ENCODE data around the gene DUSP2.

DUSP2 gene

DNA sequence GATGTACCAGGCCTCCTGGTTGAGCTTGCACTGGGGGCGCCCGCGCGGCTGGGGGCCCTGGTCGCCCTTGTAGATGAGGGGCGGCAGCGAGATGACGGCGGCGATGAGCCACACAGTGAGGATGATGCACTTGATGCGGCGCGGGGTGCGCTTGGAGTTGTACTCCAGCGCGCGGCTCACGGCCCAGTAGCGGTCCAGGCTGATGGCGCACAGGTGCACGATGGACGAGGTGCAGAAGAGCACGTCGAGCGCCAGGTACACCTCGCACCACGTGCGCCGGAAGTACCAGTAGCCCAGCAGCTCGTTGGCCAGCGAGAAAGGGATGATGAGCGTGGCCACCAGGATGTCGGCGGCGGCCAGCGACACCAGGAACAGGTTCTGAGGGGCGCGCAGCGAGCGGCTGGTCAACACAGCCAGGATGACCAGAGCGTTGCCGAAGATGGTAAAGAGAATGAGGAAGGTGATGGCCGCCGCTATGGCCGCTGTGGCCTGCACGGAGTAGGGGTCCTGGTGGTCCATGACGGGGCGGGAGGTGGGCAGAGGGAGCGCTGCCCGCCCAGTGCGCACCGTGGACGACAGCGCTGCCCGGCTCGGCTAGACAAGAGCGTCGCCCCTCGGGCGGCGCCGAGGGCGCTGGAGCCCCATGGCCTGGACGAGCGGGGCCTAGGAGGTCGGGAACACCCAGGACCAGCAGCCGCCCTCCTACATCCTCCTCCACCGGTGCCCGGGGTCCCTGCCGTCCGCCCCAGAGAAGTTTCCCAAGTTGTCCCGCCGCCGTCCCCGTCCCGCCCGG, 29.4 kb downstream of the DUSP2 start:
- TF ChIP-seq POLR2A (IDR thresholded peaks at IDR 0.05; ENCODE audit: low read length) (no peak), GATA1 (IDR thresholded peaks at IDR 0.05; ENCODE audit: low read depth, low read length) (no peak)

DNA sequence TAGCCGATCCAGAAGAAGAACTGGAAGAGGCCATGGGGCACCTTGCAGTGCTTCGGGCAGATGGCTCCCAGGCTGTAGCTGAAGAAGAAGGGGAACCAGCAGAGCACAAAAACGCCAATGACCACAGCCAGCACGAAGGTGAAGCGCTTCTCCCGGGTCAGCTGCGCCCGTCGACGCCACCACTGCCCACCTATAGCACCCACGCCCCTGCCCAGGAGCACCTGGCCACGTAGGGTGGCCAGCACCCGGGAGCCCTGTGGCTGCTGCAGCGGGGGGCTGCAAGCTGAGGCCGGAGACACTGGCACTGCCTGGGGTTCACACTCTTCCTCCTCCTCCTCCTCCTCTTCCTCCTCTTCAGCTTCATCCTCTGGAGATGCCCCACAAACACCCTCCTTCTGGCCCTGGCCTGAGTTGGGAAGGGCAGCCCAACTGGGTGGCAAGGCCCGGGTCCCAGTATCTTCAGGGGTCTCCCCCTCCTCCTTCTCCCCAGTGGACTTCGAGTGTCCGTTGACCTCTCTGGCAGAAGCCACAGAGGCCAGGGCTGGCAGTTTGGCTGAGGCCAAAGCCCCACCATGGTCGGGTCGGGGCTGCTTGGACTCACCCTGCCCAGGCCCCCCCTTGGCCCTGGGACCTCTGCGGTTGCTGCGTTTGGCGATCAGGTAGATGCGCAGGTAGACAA, 30.2 kb downstream of the DUSP2 start:
- TF ChIP-seq GATA1 (IDR thresholded peaks at IDR 0.05; ENCODE audit: low read depth, low read length): no peak
- TF ChIP-seq POLR2A (IDR thresholded peaks at IDR 0.05; ENCODE audit: low read length): no peak
- DNase-seq: no peak

More for the DNA sequence above, 29.4 kb downstream of the DUSP2 start:
- no peak for DNase-seq

DNA sequence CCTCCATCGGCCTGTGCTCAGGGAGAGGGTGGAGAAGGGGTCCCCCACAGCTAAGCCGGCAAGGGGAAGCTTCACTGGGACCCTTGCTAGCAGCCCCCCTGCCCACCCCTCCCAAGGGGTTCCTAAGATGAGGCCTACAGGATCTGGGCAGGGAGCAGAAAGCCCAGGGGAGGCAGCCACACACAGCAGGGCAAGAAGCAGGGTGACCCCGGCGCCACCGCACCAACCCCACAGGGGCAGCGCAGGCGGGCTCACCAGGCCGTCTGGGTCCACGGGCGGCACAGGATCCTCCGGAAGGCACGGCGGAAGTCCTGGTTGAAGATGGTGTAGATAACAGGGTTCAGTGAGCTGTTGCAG, 30.7 kb downstream of the DUSP2 start:
- TF ChIP-seq POLR2A (IDR thresholded peaks at IDR 0.05; ENCODE audit: low read length) (no peak), GATA1 (IDR thresholded peaks at IDR 0.05; ENCODE audit: low read depth, low read length) (no peak)

DNA sequence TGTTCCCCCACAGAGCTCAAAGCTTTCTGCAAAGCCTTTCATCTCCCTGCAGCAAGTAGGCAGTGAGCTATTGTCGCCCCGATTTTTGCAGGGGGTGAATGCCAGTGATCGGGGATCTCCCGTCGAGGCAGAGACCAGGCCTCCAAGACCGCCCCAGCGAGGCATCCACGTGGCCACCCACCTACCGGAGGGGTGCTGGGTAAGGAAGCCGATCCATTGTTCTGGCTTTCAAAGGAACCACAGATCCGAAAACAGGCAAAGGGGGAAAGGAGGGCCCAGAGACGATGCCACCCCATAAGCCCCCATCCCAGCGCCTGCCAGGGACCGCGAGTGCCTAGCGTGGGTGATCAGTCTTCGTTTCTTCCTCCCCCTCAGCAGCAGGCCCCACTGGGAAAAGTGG, 31.3 kb downstream of the DUSP2 start:
- no peak for TF ChIP-seq GATA1 (IDR thresholded peaks at IDR 0.05; ENCODE audit: low read depth, low read length)
- no peak for TF ChIP-seq POLR2A (IDR thresholded peaks at IDR 0.05; ENCODE audit: low read length)
- no peak for DNase-seq

More for the DNA sequence above, 30.7 kb downstream of the DUSP2 start:
- DNase-seq: no peak

DNA sequence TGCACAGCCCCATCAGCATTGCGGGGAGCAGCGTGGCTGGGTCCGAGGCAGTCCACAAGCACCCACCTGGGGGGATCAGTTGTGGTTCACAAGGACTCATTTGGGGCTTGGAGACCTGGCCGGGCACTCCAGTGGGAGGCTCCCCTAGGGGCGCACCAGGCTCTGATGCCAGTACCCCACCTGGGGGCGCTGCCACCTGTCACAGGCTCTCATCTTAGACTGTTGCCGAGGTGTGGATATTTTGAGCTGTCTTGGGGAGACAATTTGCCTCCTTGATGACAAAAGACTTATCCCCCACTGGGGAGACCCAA, 31.9 kb downstream of the DUSP2 start:
- TF ChIP-seq POLR2A (IDR thresholded peaks at IDR 0.05; ENCODE audit: low read length) (no peak), GATA1 (IDR thresholded peaks at IDR 0.05; ENCODE audit: low read depth, low read length) (no peak)
- no peak for DNase-seq

DNA sequence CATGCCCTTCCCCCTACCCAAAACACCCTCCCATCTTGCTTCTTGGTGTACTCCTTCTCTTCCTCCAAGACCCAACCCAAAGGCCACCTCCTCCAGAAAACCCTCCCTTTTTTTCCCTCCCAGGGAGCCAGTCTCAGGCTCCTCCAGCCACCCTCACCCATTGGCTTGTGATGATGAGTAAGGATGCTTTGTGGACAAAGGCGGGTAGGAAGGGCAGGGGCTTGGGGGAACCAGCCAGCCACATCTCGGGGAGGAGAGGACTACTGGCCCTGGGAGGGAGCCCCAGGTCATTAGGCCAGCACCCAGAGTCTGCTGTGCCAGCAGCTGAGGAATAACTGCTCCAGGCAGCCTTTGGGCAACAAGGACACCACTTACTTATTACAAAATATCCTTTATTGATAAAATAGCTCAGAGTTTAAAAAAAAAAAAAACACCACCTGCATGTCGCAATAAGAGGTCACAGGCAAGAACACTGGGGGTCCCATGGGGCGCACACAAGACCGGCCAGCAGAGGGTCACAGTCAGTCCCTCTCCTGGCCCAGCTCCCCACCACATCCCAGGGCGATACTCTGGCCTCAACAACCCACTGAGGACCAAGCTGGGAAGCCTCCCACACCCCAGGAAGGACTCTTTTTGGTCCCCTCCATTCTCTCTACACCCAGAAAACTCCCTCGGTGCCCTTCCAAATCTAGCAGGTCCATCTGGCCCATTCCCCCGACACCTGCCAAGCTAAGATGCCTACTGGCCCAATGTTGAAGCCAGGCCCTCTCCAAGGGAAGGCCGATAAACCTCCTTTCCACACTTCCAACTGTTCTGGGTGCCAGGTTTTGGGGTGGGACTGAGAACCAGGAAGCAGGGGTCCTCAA, 32.5 kb downstream of the DUSP2 start:
- TF ChIP-seq POLR2A (IDR thresholded peaks at IDR 0.05; ENCODE audit: low read length): no peak
- no peak for TF ChIP-seq GATA1 (IDR thresholded peaks at IDR 0.05; ENCODE audit: low read depth, low read length)
- DNase-seq: no peak

DNA sequence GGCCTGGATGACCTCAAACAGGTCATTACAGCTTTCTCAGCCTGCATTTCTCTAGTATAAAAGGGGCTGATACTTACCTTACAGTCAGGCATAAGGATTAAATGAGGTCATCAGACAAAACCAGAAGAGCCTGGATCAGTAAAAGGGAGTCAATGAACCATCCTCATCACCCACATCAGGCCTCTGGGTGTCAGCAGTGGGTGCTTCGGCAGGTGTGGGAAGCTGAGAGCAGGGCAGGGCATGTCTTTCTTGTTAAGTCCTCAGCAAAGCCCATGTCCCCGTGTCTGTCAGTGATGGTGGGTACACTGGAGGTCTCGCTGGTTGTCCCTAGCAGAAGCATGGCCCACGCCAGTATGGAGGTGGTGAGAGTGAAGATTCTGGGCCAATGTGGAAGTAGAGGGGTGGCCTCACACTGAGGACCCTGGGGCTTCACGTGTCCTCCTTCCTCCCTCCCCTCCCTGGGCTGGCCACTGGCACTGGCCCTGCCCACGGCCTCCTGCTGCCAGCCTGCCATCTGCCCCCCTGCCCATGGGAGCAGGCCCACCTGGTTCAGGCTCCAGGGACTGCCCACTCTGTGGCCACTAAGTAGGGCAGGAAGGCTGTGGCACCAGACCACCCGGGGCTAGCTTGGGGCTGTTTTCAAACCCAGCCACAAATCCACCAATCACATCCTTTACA, 33.3 kb downstream of the DUSP2 start:
- no peak for DNase-seq
- TF ChIP-seq GATA1 (IDR thresholded peaks at IDR 0.05; ENCODE audit: low read depth, low read length) (no peak), POLR2A (IDR thresholded peaks at IDR 0.05; ENCODE audit: low read length) (no peak)

DNA sequence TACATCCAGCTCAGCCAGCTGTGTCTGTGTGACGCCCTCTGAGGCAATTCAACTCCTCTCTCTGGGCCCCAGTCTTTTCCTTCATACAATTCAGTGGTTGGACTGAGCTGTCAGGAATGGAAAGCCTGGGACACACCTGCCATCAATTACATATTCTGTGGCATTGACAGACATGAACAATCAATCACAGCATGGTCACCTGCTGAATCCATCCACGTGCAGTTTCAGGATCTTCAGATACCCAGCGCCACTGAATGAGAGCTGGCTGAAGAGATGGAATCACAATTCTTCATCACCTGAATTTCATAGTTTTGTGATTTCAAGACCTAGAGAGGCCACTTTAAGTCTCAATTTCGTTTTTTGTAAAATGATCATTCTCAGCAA, 34.0 kb downstream of the DUSP2 start:
- TF ChIP-seq POLR2A (IDR thresholded peaks at IDR 0.05; ENCODE audit: low read length) (no peak), GATA1 (IDR thresholded peaks at IDR 0.05; ENCODE audit: low read depth, low read length) (no peak)
- no peak for DNase-seq

DNA sequence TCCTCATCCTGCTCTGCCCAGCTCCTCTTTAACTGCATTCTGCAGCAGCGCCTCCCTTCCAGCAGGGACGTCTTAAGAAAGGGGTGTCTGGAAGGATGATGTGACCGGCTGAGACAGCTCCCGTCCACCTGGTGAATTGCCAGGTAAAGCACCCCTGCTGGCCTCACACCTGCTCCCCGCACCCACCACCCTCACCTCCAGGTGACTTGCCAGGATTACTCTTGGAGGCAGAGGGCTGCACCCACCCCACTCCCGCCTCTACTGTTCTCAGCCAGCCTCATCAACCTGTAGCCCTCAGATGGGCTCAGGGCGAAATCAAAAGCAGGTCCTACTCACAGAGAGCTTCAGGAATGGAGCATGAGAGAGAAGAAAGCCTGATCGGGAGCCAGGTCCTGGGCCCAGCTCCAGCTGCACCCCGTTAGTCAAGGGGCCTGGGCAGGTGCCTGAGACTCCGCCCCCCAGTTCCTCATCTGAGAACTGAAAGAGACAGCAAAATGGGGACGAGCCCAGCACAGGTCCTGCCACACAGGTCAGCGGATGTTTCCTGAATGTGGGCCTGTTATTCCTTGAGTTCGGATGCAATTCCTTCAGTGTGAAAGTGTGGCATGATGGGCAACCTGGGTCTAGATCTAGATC, 34.5 kb downstream of the DUSP2 start:
- DNase-seq: no peak
- TF ChIP-seq GATA1 (IDR thresholded peaks at IDR 0.05; ENCODE audit: low read depth, low read length) (no peak), POLR2A (IDR thresholded peaks at IDR 0.05; ENCODE audit: low read length) (no peak)

DNA sequence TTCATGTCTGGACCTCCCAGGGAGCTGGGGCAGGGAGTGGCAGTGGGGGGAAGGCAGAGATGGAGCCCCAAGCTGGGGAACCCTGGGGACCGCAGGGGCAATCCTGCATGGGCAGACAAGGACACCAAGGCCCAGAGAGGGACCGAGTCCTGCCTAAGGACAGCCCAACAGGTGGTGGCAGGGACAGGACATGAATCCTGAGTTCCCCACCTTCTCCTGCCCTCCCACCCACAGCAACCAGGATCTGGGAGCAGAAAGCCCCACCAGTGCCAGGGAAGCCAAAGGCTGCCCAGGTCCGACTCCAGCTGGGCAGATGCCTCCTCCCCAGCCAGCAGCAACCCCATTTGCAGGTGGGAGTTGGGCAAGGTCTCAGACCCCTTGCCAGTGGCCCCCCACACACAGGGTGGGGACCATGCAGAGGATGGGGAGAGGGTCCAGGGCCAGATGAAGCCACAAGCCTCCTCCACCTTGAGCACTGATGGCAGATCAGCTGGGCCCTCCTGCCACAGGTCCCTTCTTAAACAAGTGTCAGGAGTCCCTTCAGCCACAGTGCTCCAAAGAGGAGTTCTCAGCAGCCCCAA, 35.2 kb downstream of the DUSP2 start:
- no peak for TF ChIP-seq GATA1 (IDR thresholded peaks at IDR 0.05; ENCODE audit: low read depth, low read length)
- TF ChIP-seq POLR2A (IDR thresholded peaks at IDR 0.05; ENCODE audit: low read length): no peak
- DNase-seq: no peak

DNA sequence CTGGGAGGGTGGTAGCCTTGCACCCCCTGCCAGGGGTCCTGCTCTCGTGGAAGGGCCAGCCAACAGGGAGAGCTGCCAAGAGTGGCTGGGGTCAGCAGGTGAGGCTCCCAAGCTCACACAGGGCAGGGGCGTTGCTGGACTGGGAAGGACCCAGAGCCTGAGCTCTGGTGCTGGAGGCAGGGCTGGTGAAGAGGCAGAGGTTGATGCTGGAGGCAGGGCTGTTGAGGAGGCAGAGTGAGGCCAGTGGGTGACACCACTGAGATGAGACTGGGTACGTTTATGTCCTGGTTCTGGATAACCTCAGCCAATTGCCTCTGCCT, 35.9 kb downstream of the DUSP2 start:
- DNase-seq: no peak
- TF ChIP-seq POLR2A (IDR thresholded peaks at IDR 0.05; ENCODE audit: low read length): no peak
- TF ChIP-seq GATA1 (IDR thresholded peaks at IDR 0.05; ENCODE audit: low read depth, low read length): no peak

DNA sequence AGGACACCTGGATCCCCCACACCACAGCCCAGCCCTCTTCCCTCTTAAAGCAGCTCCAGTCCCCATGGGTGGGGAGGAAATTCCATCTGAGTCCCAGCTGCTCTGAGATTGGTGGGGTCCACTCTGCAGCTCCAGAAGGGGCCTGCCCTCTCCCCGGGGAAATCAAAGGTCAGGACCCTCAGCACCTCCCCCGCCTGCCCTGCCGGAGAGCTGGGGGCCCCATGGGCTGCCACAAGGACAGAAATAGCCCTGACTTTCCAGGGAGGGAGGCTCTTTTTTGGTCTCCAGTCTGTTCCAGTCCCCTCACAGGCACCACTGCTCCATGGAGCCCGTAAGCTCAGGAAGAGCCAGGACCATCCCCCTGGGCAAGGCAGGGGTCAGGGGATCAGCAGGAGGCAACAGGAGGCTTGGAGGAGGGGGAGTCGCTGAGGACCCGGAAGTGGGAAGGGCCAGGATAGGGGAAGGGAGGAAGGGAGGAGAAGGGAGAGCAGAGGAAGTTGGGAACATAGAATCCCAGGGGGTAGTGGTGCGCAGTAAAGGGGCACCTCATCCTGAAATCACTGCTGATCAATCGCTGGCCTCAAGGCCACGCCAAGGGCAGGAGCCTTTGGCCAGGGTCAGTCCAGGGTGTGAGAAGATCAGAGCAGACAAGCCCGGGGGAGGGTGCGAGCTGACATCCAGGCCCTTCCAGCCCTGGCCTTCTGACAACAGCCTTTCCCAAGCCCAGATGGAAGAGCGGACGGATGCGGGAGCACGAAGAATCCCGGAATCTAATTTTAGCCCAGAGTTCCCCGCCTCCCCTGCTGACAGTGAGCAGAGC, 36.5 kb downstream of the DUSP2 start:
- TF ChIP-seq GATA1 (IDR thresholded peaks at IDR 0.05; ENCODE audit: low read depth, low read length) (no peak), POLR2A (IDR thresholded peaks at IDR 0.05; ENCODE audit: low read length) (no peak)
- no peak for DNase-seq
